ENCODE results near the gene MBTD1. TPM values are rescaled to one million over a fixed set of nuclear protein-coding genes. Genes with fewer than 3 reads are reported as not detected.
A peak's percentile ranks its signal among the peaks of the same experiment; 100 is the strongest.

MBTD1 gene
- total RNA-seq, 4 donors from 2014 or later = 11.2 to 22.4 (median 15.6) TPM

DNA sequence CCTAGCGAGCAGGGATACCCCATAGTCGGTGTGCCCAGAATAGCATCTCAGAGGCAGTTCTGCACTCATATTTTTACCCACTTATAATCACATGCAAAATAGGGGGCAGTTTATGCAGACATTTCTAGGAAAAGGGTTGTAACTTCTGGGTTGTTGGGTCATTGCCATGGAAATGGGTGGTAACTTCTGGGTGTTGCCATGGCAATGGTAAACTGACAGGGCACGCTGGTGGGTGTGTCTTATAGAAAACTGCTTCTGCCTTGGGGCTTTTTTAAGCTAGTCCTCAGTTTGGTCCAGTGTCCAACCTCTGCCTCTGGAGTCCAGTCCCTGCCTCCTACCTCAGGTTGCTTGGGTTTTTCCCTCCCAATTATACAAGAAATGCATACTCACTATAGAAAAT lies 131.8 kb downstream of the MBTD1 start:
- no peak for TF ChIP-seq CTCF (IDR thresholded peaks at IDR 0.05)
- DNase-seq (ENCODE audit: low spot score) (no peak), ATAC-seq (ENCODE audit: low FRiP score) (peak; percentile 35)

Other genes starting within 250 kb of the MBTD1 start
- 100 to 1,000 TPM; 117 to 197 (median 138) TPM for gene SPAG9, start 139.2 kb downstream of the MBTD1 start, total RNA-seq
- gene NME1, start 106.5 kb downstream of the MBTD1 start, total RNA-seq = 10 to 100 TPM; 24.1 to 95.2 (median 77.1) TPM
- 100 to 1,000 TPM; 440 to 570 (median 469) TPM for gene NME2, start 93.6 kb downstream of the MBTD1 start, total RNA-seq
- 10 to 100 TPM; 24.1 to 51.0 (median 24.4) TPM for gene UTP18, start 497 bp upstream of the MBTD1 start, total RNA-seq